Right atrium auricular region (tissue), 2 donors: ENCODE measurements around the gene SLC1A3. TPM values are rescaled to one million over a fixed set of nuclear protein-coding genes. Genes with fewer than 3 reads are reported as not detected.

Experiments used
- DNase-seq: peaks from one replicate; pipeline ENCODE4 v3.0.0-alpha.2; 2019; ENCODE audit warnings: low spot score
- H3K27ac ChIP-seq, 2 donors: fragments of 200-600 bp; sonication (generic); 1 replicate in 1 of 2; 2 replicates in 1 of 2; pipeline ENCODE4 v1.5.1; 2016 to 2019
- H3K27me3 ChIP-seq, 2 donors: fragments of 200-600 bp; sonication (generic); one replicate each; pipeline versions ENCODE4 v1.5.1 to v1.6.0; 2017 to 2019
- H3K36me3 ChIP-seq: fragments of 200-600 bp; sonication (generic); one replicate; pipeline ENCODE4 v1.5.1; 2016
- H3K4me1 ChIP-seq, 2 donors: fragments of 200-600 bp; sonication (generic); one replicate each; pipeline versions ENCODE4 v1.5.1 to v1.6.0; 2017 to 2019
- H3K4me3 ChIP-seq, 2 donors: fragments of 200-600 bp; sonication (generic); 1 replicate in 1 of 2; 2 replicates in 1 of 2; pipeline ENCODE4 v1.5.1; 2017 to 2019; ENCODE audit warnings: mild to moderate bottlenecking in 1 of 2, moderate library complexity in 1 of 2
- H3K9me3 ChIP-seq, 2 donors: fragments of 200-600 bp; sonication (generic); one replicate each; pipeline ENCODE4 v1.5.1; 2019
- CTCF ChIP-seq, 2 donors: fragments of 200-600 bp; sonication (generic); IDR thresholded peaks; one replicate each; pipeline ENCODE4 v1.5.1; 2019; ENCODE audit warnings: antibody characterized with exemption in 2 of 2
- total RNA-seq, 2 donors: library from RNA; depleted of rRNA; stranded (reverse); fragments of >200 nt; gene quantifications; one replicate each; pipeline ENCODE4 v1.1.0, GENCODE V29; 2016

The SLC1A3 gene
- total RNA-seq, 2 donors from 2014 or later = 31.8 to 50.9 TPM

- Histone ChIP-seq H3K4me1 (peaks cover 0 to 3% of the 10 kb centered on the region in 2 donors), H3K36me3 (peaks cover 6% of the 10 kb centered on the region), H3K27me3 (no peaks in the 10 kb centered on the region), H3K4me3 (no peak overlapping the region), H3K9me3 (no peaks in the 10 kb centered on the region), H3K27ac (no peak overlapping the region)
- no peak for TF ChIP-seq CTCF (IDR thresholded peaks at IDR 0.05)
- no peak for DNase-seq
These were observed 30.7 kb downstream of the SLC1A3 start for GRCh38 chr5:36637101-36637500.

GRCh38 chr5:36637516-36637915 is 31.1 kb downstream of the SLC1A3 start:
- Histone ChIP-seq H3K4me3 (no peak overlapping the region), H3K27me3 (no peaks in the 10 kb centered on the region), H3K27ac (no peak overlapping the region), H3K9me3 (no peaks in the 10 kb centered on the region), H3K36me3 (peaks cover 6% of the 10 kb centered on the region), H3K4me1 (peaks cover 0 to 3% of the 10 kb centered on the region in 2 donors)
- no peak for TF ChIP-seq CTCF (IDR thresholded peaks at IDR 0.05)
- no peak for DNase-seq

- H3K27me3 ChIP-seq = no peaks in the 10 kb centered on the region
- peaks cover 0 to 3% of the 10 kb centered on the region in 2 donors for H3K4me1 ChIP-seq
- DNase-seq = no peak
- peaks cover 6% of the 10 kb centered on the region for H3K36me3 ChIP-seq
- no peaks in the 10 kb centered on the region for H3K9me3 ChIP-seq
- no peak overlapping the region for H3K4me3 ChIP-seq
- no peak overlapping the region for H3K27ac ChIP-seq
- TF ChIP-seq CTCF (IDR thresholded peaks at IDR 0.05) = no peak
These were observed 31.6 kb downstream of the SLC1A3 start for GRCh38 chr5:36638056-36638455.

- H3K9me3 ChIP-seq = no peaks in the 10 kb centered on the region
- TF ChIP-seq CTCF (IDR thresholded peaks at IDR 0.05) = no peak
- no peak overlapping the region for H3K4me3 ChIP-seq
- no peak overlapping the region for H3K27ac ChIP-seq
- no peaks in the 10 kb centered on the region for H3K27me3 ChIP-seq
- H3K36me3 ChIP-seq = no peaks in the 10 kb centered on the region
- DNase-seq = no peak
- peaks cover 0 to 3% of the 10 kb centered on the region in 2 donors for H3K4me1 ChIP-seq
These were observed 34.5 kb downstream of the SLC1A3 start for GRCh38 chr5:36640949-36641348.

- Histone ChIP-seq H3K27ac (no peak overlapping the region), H3K36me3 (no peaks in the 10 kb centered on the region), H3K4me1 (peaks cover 0 to 3% of the 10 kb centered on the region in 2 donors), H3K9me3 (no peaks in the 10 kb centered on the region), H3K27me3 (no peaks in the 10 kb centered on the region), H3K4me3 (no peak overlapping the region)
- TF ChIP-seq CTCF (IDR thresholded peaks at IDR 0.05) = no peak
- no peak for DNase-seq
These were observed 35.0 kb downstream of the SLC1A3 start for GRCh38 chr5:36641431-36641830.

- Histone ChIP-seq H3K9me3 (no peaks in the 10 kb centered on the region), H3K36me3 (no peaks in the 10 kb centered on the region), H3K27me3 (no peaks in the 10 kb centered on the region), H3K4me1 (peaks cover 0 to 3% of the 10 kb centered on the region in 2 donors), H3K4me3 (no peak overlapping the region), H3K27ac (no peak overlapping the region)
- TF ChIP-seq CTCF (IDR thresholded peaks at IDR 0.05) = no peak
- no peak for DNase-seq
These were observed 35.7 kb downstream of the SLC1A3 start for GRCh38 chr5:36642089-36642488.
